GM12872 (cell line): ENCODE data around the gene ALOX15B.

ENCODE experiments used
- CTCF ChIP-seq: IDR thresholded peaks from 3 replicates; pipeline ENCODE4 v1.5.1; 2011; ENCODE audit warnings: low read depth, mild to moderate bottlenecking, low read length, moderate library complexity; ENCODE audit not compliant: insufficient read depth

The ALOX15B gene

DNA sequence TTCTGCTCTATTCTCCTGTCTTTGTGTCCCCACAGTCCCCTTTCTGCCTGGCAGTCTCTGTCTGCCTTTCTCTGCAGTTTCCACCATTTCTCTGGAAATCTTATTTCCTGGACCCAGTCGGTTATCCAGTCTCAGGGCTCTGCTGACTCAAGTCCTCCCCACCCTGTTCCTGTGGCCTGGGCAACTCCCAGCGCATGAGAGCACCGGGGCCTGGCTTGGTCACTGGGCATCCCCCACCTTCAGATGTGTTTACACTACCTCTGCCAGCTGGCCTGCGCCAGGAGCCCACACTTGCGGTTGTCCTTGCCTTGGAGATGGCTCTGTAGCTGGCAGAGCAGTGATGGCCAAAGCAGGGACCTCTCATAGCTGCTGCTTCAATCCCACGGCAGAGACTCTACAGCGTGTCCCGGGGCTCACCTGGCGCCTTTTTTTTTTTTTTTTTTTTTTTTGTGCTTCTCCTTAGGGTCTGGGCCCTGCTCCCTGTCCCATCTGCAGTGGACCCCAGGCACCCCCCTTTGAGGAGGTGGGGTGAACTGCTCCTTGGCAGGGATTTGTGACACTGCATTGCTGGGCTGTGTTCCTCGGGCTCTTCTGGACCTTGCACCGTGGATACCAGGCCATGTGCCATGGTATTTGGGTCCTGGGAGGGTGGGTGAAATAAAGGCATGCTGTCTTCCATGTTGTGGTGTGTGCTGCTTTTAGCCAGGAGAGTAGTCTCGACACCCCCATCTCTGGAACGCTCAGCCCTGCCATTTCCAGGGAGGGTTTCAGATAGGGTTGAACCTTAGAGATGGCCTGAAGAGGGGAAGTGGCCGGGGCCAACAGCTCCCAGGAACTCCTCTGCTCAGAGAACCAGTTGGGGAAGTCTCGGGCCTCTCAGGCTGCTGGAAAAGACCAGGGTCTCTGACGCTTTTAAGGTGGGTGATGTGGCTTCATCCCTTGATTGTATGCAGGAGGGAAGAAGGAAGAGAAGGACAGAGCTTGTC is 18.9 kb upstream of the ALOX15B start:
- TF ChIP-seq CTCF = no peak

DNA sequence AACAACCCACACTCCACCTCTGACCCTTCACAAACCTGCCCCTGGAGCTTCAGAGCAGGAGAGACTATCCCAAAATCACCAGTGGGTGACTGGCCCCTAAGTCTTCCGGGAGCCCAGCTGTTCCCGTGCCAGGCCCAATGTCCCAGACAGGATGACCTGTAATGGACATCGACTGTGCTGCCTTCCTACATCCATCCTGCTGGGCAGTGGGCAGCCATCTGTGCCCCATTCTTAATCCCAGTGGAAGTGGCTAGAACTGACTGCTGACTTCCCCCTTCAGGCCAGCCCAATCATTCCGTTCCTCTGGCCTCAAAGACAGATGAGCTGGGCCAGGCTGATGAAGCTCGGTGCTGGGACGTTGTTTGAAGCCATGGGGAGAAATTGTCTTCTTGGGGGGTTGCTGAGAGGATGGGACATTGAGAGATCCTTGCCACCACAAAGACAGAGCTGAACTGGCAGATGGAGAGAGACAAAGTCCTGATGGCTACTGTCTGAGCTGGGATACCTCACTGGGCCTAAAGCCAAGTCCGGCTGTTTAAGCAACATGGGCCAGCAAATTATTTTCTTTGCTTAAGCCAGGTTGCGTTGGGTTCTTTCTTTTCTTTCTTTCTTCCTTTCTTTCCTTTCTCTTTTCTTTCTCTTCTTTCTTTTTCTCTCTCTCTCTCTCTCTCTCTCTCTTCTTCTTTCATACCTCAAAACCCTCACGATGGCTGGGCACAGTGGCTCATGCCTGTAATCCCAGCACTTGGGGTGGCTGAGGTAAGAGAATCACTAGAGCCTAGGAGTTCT is 17.9 kb upstream of the ALOX15B start:
- TF ChIP-seq CTCF = no peak

DNA sequence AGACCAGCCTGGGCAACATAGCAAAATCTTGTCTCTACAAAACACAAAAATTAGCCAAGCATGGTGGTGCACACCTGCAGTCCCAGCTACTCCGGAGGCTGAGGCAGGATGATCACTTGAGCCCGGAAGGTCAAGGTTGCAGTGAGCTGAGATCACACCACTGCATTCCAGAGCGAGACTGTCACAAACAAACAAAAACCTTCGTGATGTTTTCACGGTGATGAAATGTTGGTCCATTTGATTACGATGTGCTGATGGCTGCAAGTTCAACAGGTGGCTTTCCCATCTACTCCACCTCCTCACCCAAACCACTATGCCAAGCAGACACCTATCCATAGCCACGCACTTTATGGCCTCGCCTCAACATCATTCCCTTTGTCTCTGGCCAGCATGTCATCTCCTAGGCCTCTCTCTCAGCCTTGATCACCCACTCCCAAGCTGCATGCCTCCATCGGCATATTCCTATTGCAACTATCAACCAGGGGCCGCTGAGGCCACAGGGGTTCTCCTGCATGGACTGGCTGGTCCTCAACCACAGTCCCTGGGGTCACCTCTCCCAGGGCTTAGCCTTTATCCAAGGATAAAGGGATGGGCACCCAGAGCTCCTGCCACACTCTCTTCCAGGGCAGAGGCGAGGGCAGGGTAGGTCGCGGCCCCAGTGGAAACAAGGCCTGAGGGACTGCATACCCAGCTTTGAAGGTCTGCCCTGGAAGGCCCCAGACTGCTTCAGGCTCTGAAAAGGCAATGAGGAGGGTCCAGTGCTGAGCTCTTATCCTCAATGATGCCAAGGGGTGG is 17.1 kb upstream of the ALOX15B start:
- no peak for TF ChIP-seq CTCF

DNA sequence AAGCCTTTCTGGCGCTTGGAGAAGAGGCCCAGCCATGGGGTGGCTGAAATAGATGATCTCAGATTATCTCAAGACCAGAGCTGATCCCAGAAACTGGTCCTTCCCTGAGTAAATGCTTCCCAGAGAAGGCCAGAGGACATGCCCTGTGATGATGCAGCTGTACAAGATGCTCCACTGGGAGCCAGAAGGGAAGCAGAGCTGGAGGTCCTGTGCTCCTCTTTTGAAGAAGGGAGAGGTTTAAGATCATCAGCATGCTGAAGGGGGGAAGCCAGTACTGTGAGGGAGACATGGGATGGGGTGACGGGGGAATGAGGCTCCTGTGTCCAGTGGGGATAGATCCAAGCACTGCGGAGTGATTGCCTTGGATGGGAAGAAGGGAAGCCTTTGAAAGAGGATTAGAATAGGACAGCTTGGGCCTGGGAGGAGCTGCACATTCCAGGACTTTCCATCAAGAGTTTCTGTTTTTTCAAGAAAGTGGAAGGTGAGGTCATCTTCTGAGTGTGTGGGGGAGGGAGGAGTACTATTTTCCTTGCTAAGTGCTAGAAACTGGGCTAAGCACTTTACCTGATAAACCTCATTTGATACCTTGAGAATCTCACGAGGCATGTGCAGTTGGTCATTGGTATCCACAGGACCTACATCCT is 16.4 kb upstream of the ALOX15B start:
- TF ChIP-seq CTCF = no peak

DNA sequence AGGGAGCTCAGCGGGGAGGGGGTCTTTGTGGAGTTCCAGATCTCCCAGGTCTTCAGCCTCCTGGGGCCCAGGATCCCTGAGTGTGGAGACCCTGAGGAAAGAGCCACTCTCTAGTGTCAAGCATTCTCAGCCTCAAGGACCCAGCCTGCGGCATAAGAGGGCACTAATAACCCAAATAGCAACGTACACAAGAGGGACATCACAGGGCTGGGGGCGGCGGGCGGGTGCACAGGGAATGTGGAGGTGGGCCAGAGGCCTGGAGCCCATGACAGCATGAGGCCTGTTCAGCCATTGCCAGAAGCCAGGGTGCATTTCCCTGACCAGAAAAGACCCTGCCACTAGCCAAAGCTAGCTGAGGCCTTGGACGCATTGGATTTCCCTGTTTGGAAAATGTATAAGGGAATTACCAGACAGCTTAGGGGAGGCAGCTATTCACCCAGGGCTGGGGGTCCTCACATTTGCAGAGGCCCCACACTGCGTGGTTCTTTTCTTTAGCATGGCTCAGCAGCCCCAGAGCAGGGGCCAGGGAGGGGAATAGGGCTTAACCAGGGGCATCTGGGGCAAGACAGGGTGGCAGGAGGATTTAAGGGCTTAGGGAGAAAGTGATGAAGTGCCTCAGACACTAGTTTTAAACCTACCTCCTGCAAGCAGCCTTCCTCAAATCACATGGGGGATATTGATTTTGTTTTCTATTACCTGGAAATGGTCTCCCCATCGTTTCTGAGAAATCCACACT is 13.5 kb upstream of the ALOX15B start:
- TF ChIP-seq CTCF = no peak

GRCh38 chr17:8029121-8029520 is 9.7 kb upstream of the ALOX15B start:
- no peak for TF ChIP-seq CTCF
